Gastroesophageal sphincter (tissue), 4 donors: ENCODE data around the gene ATP1B2. TPM values are rescaled to one million over a fixed set of nuclear protein-coding genes. Genes with fewer than 3 reads are reported as not detected.
A peak's percentile ranks its signal among the peaks of the same experiment; 100 is the strongest.

Experiments
- ATAC-seq: fragments of 150-250 bp; one replicate; pipeline ENCODE4 v1.9.1; 2016; ENCODE audit warnings: mild to moderate bottlenecking, moderate library complexity
- H3K27ac ChIP-seq, 4 donors: fragments of 200-600 bp; sonication (generic) in 3 of 4; 1 replicate in 3 of 4; 2 replicates in 1 of 4; pipeline ENCODE4 v1.5.1; 2016 to 2019
- H3K27me3 ChIP-seq: fragments of 200-600 bp; sonication (generic); one replicate; pipeline ENCODE4 v1.5.1; 2019
- H3K36me3 ChIP-seq, 2 donors: fragments of 200-600 bp; sonication (generic); one replicate each; pipeline ENCODE4 v1.5.1; 2019; ENCODE audit warnings: control low read depth in 1 of 2
- H3K4me1 ChIP-seq, 3 donors: fragments of 200-600 bp; sonication (generic); 1 replicate in 2 of 3; 2 replicates in 1 of 3; pipeline ENCODE4 v1.5.1; 2016 to 2019; ENCODE audit warnings: control low read depth in 2 of 3
- H3K4me3 ChIP-seq, 2 donors: fragments of 200-600 bp; sonication (generic); one replicate each; pipeline ENCODE4 v1.5.1; 2019; ENCODE audit warnings: mild to moderate bottlenecking in 1 of 2, moderate library complexity in 1 of 2
- H3K9me3 ChIP-seq, 3 donors: fragments of 200-600 bp; sonication (generic); one replicate each; pipeline ENCODE4 v1.5.1; 2017 to 2019; ENCODE audit warnings: control low read depth in 2 of 3
- CTCF ChIP-seq, 4 experiments: fragments of 200-600 bp in 2 of 4; fragments of 450-650 bp in 2 of 4; sonication (generic) in 1 of 4; IDR thresholded peaks; one replicate each; pipeline ENCODE4 v1.5.1; 2017 to 2019; ENCODE audit warnings: antibody characterized with exemption in 4 of 4, mild to moderate bottlenecking in 2 of 4, moderate library complexity in 2 of 4
- EP300 ChIP-seq: sonication (generic); formaldehyde crosslinking; IDR thresholded peaks from one replicate; pipeline ENCODE4 v1.6.1; 2017; ENCODE audit warnings: antibody characterized with exemption, mild to moderate bottlenecking
- POLR2A ChIP-seq, 2 donors: fragments of 450-650 bp; IDR thresholded peaks; one replicate each; pipeline ENCODE4 v1.6.1; 2017; ENCODE audit warnings: antibody characterized with exemption in 2 of 2, mild to moderate bottlenecking in 2 of 2, moderate library complexity in 1 of 2
- POLR2AphosphoS5 ChIP-seq: sonication (generic); formaldehyde crosslinking; IDR thresholded peaks from one replicate; pipeline ENCODE4 v1.6.1; 2017; ENCODE audit warnings: antibody characterized with exemption
- WGBS, 2 donors: methylation state at CpG; one replicate each; pipeline ENCODE4 v1.1.5; 2018; ENCODE audit warnings: low coverage in 1 of 2; 5-methylcytosine and 5-hydroxymethylcytosine counted together
- total RNA-seq, 4 donors: library from RNA; depleted of rRNA; stranded (reverse); fragments of >200 nt; gene quantifications; one replicate each; pipeline ENCODE4 v1.1.0, GENCODE V29; 2016

The ATP1B2 gene
- total RNA-seq, 4 donors from 2014 or later, result 0.77 to 3.6 (median 2.3) TPM

- ATAC-seq, result no peak
- 54 to 64% methylated on average over 4 to 10 of the region's 13 CpGs for WGBS, 2 donors
- no peak for TF ChIP-seq POLR2A (IDR thresholded peaks at IDR 0.05)
Observed at GRCh38 chr17:7629939-7630571, 20.7 kb upstream of the ATP1B2 start, which contains the start of gene SHBG. TSS of gene SHBG (plus strand) at chr17:7630135. CDS start at chr17:7630173, 38 bp downstream.

DNA sequence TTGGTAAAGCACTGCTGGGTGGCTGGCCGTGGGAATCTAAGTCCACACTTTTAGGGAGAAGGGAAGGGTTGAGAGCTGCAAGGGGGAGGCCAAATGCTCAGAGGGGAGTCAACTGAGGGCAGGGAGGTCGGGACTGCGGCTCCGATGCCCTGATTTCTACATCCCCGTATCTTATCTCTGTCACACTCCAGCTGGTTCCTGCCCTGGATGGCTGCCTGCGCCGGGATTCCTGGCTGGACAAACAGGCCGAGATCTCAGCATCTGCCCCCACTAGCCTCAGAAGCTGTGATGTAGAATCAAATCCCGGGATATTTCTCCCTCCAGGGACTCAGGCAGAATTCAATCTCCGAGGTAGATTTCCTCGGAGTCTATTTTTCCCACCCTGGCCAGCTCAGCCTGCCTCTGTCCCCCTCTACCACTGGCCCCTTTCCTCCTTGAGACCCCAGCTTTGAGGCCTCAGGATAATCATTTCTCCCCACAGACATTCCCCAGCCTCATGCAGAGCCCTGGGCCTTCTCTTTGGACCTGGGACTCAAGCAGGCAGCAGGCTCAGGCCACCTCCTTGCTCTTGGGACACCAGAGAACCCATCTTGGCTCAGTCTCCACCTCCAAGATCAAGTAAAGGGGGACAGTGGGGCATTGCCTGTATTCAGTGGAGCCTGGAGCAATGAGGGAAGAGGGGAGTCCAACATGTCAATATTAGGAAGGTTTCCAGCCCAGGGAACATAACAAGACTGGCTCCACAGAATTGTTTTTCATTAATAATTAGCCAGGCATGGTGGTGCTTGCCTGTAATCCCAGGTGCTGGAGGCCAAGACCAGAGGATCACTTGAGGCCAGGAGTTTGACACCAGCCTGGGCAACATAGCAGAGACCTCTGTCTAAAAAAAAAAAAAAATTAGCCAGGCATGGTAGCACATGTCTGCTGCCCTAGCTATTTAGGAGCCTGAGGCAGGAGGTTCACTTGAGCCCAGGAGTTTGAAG lies 19.0 kb upstream of the ATP1B2 start:
- Histone ChIP-seq H3K4me3 (no peak overlapping the region), H3K27me3 (no peaks in the 10 kb centered on the region), H3K9me3 (no peaks in the 10 kb centered on the region), H3K36me3 (no peaks in the 10 kb centered on the region), H3K4me1 (peaks cover 0 to 11% (median 5%) of the 10 kb centered on the region in 3 donors), H3K27ac (no peak overlapping the region)
- ATAC-seq, result no peak
- WGBS, 2 donors, result 69 to 76% methylated on average over 5 to 7 of the region's 11 CpGs
- TF ChIP-seq CTCF (IDR thresholded peaks at IDR 0.05), result no peak
- TF ChIP-seq POLR2AphosphoS5, result no peak
- no peak for TF ChIP-seq POLR2A (IDR thresholded peaks at IDR 0.05)
- no peak for TF ChIP-seq EP300

More at GRCh38 chr17:7629939-7630571, 20.7 kb upstream of the ATP1B2 start, which contains the start of gene SHBG:
- Histone ChIP-seq H3K4me3 (no peak within 1 kb of the TSS), H3K9me3 (no peaks in the 10 kb centered on the region), H3K4me1 (peaks cover 0 to 18% (median 7%) of the 10 kb centered on the region in 3 donors), H3K36me3 (peaks cover 0 to 13% of the 10 kb centered on the region in 2 donors), H3K27me3 (no peaks in the 10 kb centered on the region), H3K27ac (no peak within 1 kb of the TSS)

DNA sequence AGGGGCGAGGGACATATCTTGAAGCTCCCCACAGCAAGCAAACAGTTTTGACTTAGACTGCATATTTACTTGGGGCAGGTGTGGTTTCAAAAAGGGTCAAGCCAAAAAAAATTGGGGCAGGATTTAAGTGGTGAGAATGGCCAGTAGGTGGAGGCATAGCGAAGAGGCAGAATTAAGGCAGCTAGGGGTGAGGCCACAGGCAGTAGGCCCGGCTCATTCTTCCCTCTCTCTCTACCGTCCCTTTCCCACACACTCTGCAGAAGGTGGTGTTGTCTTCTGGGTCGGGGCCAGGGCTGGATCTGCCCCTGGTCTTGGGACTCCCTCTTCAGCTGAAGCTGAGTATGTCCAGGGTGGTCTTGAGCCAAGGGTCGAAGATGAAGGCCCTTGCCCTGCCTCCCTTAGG lies 18.2 kb upstream of the ATP1B2 start:
- Histone ChIP-seq H3K4me3 (no peak overlapping the region), H3K27ac (no peak overlapping the region), H3K27me3 (no peaks in the 10 kb centered on the region), H3K4me1 (peaks cover 0 to 7% (median 2%) of the 10 kb centered on the region in 3 donors), H3K36me3 (no peaks in the 10 kb centered on the region), H3K9me3 (no peaks in the 10 kb centered on the region)
- ATAC-seq, result no peak
- peak in 3 of 4 experiments; percentile 54 to 57 (median 55) for TF ChIP-seq CTCF (IDR thresholded peaks at IDR 0.05)
- no peak for TF ChIP-seq POLR2A (IDR thresholded peaks at IDR 0.05)
- WGBS, 2 donors, result 28 to 55% methylated on average over 5 to 6 of the region's 6 CpGs

DNA sequence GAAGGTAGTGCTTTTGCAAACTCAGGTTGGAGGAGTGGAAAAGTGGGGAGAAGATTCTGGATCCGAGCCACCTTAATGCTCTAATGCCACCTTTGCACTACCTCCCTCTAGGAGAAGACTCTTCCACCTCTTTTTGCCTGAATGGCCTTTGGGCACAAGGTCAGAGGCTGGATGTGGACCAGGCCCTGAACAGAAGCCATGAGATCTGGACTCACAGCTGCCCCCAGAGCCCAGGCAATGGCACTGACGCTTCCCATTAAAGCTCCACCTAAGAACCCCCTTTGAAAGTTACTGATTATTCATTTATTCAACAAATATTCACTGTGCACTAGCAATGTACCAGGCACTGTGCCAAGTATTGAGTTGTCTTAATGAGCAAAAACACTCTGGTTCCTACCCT lies 17.6 kb upstream of the ATP1B2 start:
- H3K36me3 ChIP-seq, result no peaks in the 10 kb centered on the region
- ATAC-seq, result no peak
- no peak overlapping the region for H3K4me3 ChIP-seq
- H3K9me3 ChIP-seq, result no peaks in the 10 kb centered on the region
- 80 to 83% methylated on average over 1 of the region's 2 CpGs for WGBS, 2 donors
- peaks cover 0 to 4% (median 1%) of the 10 kb centered on the region in 3 donors for H3K4me1 ChIP-seq
- H3K27ac ChIP-seq, result no peak overlapping the region
- H3K27me3 ChIP-seq, result no peaks in the 10 kb centered on the region
- no peak for TF ChIP-seq CTCF (IDR thresholded peaks at IDR 0.05)
- no peak for TF ChIP-seq POLR2A (IDR thresholded peaks at IDR 0.05)
- TF ChIP-seq POLR2AphosphoS5, result no peak
- no peak for TF ChIP-seq EP300

GRCh38 chr17:7634384-7634783 lies 16.3 kb upstream of the ATP1B2 start:
- no peak overlapping the region for H3K4me3 ChIP-seq
- 7 to 13% methylated on average over 3 to 4 of the region's 5 CpGs for WGBS, 2 donors
- H3K27me3 ChIP-seq, result no peaks in the 10 kb centered on the region
- H3K36me3 ChIP-seq, result no peaks in the 10 kb centered on the region
- no peaks in the 10 kb centered on the region for H3K4me1 ChIP-seq
- TF ChIP-seq POLR2A (IDR thresholded peaks at IDR 0.05) (no peak), EP300 (no peak), POLR2AphosphoS5 (no peak), CTCF (IDR thresholded peaks at IDR 0.05) (peak in 2 of 4 experiments; percentile 39 to 52)
- no peaks in the 10 kb centered on the region for H3K9me3 ChIP-seq
- no peak overlapping the region for H3K27ac ChIP-seq
- peak; percentile 53 for ATAC-seq
